WTC11 (cell line): ENCODE measurements around the gene KIAA1958.

Experiments
- ATF1 ChIP-seq: sonication (generic); formaldehyde crosslinking; IDR thresholded peaks from 2 replicates; pipeline ENCODE4 v1.8.1; 2023; ENCODE audit warnings: mild to moderate bottlenecking, moderate library complexity, missing genetic modification reagents
- CREB1 ChIP-seq: sonication (generic); formaldehyde crosslinking; IDR thresholded peaks from 2 replicates; pipeline ENCODE4 v1.8.0; 2023; ENCODE audit warnings: mild to moderate bottlenecking, missing genetic modification reagents
- NFYB ChIP-seq: sonication (generic); formaldehyde crosslinking; conservative IDR thresholded peaks from 2 replicates; pipeline ENCODE4 v1.8.0; 2022; ENCODE audit warnings: low read depth, missing genetic modification reagents
- SMAD4 ChIP-seq: sonication (generic); formaldehyde crosslinking; IDR thresholded peaks from 2 replicates; pipeline ENCODE4 v1.8.0; 2022; ENCODE audit warnings: mild to moderate bottlenecking, missing genetic modification reagents
- TEAD4 ChIP-seq: sonication (generic); formaldehyde crosslinking; IDR thresholded peaks from 2 replicates; pipeline ENCODE4 v1.8.0; 2022; ENCODE audit warnings: mild to moderate bottlenecking, missing genetic modification reagents
- TP53 ChIP-seq: sonication (generic); formaldehyde crosslinking; IDR thresholded peaks from 2 replicates; pipeline ENCODE4 v1.8.1; 2023; ENCODE audit warnings: mild to moderate bottlenecking, missing genetic modification reagents
- ZNF138 ChIP-seq: sonication (generic); formaldehyde crosslinking; conservative IDR thresholded peaks from 2 replicates; pipeline ENCODE4 v1.8.1; 2022; ENCODE audit warnings: mild to moderate bottlenecking, moderate library complexity, missing genetic modification reagents
- TF ChIP-seq, protein P1 (sequence below): fragments of 200-600 bp; IDR thresholded peaks from 2 replicates; pipeline ENCODE4 v1.8.0; 2022; ENCODE audit warnings: antibody characterized with exemption
- TF ChIP-seq, protein P2 (sequence below): sonication (generic); formaldehyde crosslinking; IDR thresholded peaks from 2 replicates; pipeline ENCODE4 v1.8.1; 2022; ENCODE audit warnings: missing genetic modification reagents, borderline replicate concordance
- TF ChIP-seq, protein P3 (sequence below): sonication (generic); formaldehyde crosslinking; IDR thresholded peaks from 2 replicates; pipeline ENCODE4 v1.8.1; 2022; ENCODE audit warnings: low read depth, mild to moderate bottlenecking, moderate library complexity, missing genetic modification reagents, borderline replicate concordance
- TF ChIP-seq, protein P4 (sequence below): sonication (generic); formaldehyde crosslinking; conservative IDR thresholded peaks from 2 replicates; pipeline ENCODE4 v1.8.1; 2022; ENCODE audit warnings: mild to moderate bottlenecking, missing genetic modification reagents

- TF ChIP-seq NFYB (CRISPR knock-in tag) (no peak), ATF1 (CRISPR knock-in tag) (no peak), ZNF138 (CRISPR knock-in tag) (no peak), TEAD4 (CRISPR knock-in tag) (no peak), SMAD4 (no peak), CREB1 (CRISPR knock-in tag) (no peak), TP53 (no peak)
- TF ChIP-seq, protein P1, sequence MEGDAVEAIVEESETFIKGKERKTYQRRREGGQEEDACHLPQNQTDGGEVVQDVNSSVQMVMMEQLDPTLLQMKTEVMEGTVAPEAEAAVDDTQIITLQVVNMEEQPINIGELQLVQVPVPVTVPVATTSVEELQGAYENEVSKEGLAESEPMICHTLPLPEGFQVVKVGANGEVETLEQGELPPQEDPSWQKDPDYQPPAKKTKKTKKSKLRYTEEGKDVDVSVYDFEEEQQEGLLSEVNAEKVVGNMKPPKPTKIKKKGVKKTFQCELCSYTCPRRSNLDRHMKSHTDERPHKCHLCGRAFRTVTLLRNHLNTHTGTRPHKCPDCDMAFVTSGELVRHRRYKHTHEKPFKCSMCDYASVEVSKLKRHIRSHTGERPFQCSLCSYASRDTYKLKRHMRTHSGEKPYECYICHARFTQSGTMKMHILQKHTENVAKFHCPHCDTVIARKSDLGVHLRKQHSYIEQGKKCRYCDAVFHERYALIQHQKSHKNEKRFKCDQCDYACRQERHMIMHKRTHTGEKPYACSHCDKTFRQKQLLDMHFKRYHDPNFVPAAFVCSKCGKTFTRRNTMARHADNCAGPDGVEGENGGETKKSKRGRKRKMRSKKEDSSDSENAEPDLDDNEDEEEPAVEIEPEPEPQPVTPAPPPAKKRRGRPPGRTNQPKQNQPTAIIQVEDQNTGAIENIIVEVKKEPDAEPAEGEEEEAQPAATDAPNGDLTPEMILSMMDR = no peak
- TF ChIP-seq, protein P2, sequence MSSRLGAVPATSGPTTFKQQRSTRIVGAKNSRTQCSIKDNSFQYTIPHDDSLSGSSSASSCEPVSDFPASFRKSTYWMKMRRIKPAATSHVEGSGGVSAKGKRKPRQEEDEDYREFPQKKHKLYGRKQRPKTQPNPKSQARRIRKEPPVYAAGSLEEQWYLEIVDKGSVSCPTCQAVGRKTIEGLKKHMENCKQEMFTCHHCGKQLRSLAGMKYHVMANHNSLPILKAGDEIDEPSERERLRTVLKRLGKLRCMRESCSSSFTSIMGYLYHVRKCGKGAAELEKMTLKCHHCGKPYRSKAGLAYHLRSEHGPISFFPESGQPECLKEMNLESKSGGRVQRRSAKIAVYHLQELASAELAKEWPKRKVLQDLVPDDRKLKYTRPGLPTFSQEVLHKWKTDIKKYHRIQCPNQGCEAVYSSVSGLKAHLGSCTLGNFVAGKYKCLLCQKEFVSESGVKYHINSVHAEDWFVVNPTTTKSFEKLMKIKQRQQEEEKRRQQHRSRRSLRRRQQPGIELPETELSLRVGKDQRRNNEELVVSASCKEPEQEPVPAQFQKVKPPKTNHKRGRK (CRISPR knock-in tag) = no peak
- TF ChIP-seq, protein P3, sequence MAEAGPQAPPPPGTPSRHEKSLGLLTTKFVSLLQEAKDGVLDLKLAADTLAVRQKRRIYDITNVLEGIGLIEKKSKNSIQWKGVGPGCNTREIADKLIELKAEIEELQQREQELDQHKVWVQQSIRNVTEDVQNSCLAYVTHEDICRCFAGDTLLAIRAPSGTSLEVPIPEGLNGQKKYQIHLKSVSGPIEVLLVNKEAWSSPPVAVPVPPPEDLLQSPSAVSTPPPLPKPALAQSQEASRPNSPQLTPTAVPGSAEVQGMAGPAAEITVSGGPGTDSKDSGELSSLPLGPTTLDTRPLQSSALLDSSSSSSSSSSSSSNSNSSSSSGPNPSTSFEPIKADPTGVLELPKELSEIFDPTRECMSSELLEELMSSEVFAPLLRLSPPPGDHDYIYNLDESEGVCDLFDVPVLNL (CRISPR knock-in tag) = no peak
- TF ChIP-seq, protein P4, sequence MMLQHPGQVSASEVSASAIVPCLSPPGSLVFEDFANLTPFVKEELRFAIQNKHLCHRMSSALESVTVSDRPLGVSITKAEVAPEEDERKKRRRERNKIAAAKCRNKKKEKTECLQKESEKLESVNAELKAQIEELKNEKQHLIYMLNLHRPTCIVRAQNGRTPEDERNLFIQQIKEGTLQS (CRISPR knock-in tag) = no peak
Observed at GRCh38 chr9:112677040-112677439, 190.4 kb downstream of the KIAA1958 start.
